Loucy (cell line): ENCODE measurements around the gene BCAN.

Experiments used
- EZH2phosphoT487 ChIP-seq: fragments of 200-600 bp; IDR thresholded peaks from 2 replicates; pipeline ENCODE4 v1.6.1; 2018; ENCODE audit warnings: antibody characterized with exemption, mild to moderate bottlenecking, moderate library complexity, borderline replicate concordance
- TF ChIP-seq, protein P1 (sequence below): fragments of 200-600 bp; sonication (generic); conservative IDR thresholded peaks from 2 replicates; pipeline ENCODE4 v1.5.1; 2014; ENCODE audit warnings: mild to moderate bottlenecking, antibody characterized with exemption, low read length

DNA sequence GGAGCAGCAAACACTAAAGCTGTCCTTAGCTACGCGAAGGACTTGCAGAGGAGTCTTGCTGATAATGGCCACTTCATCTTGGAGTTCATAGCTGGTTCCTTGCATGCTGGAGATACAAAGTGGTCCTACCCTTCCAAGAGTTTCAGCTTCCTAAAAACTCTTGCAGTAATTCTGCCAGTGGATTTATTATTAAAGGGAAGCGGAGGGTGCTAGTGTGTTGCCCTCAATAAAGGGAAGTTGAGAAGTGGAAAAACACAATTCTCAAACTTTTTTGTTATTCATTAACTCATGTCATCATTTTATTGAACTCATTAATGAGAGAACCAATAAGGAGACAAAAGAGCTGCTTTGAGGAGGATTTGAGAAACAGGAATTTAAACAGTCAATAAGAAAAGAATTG, 29.3 kb upstream of the BCAN start:
- no peak for TF ChIP-seq EZH2phosphoT487
- TF ChIP-seq, protein P1, sequence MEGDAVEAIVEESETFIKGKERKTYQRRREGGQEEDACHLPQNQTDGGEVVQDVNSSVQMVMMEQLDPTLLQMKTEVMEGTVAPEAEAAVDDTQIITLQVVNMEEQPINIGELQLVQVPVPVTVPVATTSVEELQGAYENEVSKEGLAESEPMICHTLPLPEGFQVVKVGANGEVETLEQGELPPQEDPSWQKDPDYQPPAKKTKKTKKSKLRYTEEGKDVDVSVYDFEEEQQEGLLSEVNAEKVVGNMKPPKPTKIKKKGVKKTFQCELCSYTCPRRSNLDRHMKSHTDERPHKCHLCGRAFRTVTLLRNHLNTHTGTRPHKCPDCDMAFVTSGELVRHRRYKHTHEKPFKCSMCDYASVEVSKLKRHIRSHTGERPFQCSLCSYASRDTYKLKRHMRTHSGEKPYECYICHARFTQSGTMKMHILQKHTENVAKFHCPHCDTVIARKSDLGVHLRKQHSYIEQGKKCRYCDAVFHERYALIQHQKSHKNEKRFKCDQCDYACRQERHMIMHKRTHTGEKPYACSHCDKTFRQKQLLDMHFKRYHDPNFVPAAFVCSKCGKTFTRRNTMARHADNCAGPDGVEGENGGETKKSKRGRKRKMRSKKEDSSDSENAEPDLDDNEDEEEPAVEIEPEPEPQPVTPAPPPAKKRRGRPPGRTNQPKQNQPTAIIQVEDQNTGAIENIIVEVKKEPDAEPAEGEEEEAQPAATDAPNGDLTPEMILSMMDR: no peak
